HCT116 (cell line): Measurements from ENCODE around the gene CDH4. TPM values are rescaled to one million over a fixed set of nuclear protein-coding genes. Genes with fewer than 3 reads are reported as not detected.

Experiments
- ATAC-seq: fragments of 200-7000 bp; cut with Tn5 transposase; 2 replicates; pipeline ENCODE4 v1.9.1; 2020; ENCODE audit warnings: mild to moderate bottlenecking, moderate library complexity
- BruUV-seq: library from RNA; stranded (reverse); fragments of 400-500 nt; replicated peaks from 2 replicates; lab custom pipeline; 2021; lab: Mats Ljungman, UMichigan
- CTCF ChIA-PET: fragments of 300-600 bp; sonication (Branson Sonifier 250); formaldehyde crosslinking; loops from one replicate; lab custom pipeline; 2021; ENCODE audit warnings: antibody characterized with exemption; lab: Charles Lee
- POLR2A ChIA-PET: fragments of 300-600, 350-600 bp; sonication (Branson Sonifier 250); formaldehyde crosslinking; loops from one replicate; lab custom pipeline; 2021; ENCODE audit warnings: antibody characterized with exemption; lab: Charles Lee
- RAD21 ChIA-PET, 2 experiments: fragments of 300-600 bp; sonication (Branson Sonifier 250); formaldehyde crosslinking; loops; one replicate each; lab custom pipeline; 2023; ENCODE audit warnings: low total read pairs in 2 of 2; ENCODE audit not compliant: uncharacterized antibody in 2 of 2, unreplicated experiment in 2 of 2, low non-redundant PET in 1 of 2; lab: Charles Lee
- DNase-seq: peaks from one replicate; pipeline ENCODE4 v3.0.0-alpha.2; 2010; ENCODE audit warnings: low read depth, low spot score
- H2AFZ ChIP-seq: fragments of 200-600 bp; shearing (Covaris generic), sonication (generic); 2 replicates; pipeline ENCODE4 v1.6.1; 2017; ENCODE audit warnings: low read depth, mixed run types, mixed read lengths, antibody characterized with exemption, low read length; ENCODE audit not compliant: poor library complexity, severe bottlenecking
- H3K27ac ChIP-seq: 2 replicates; pipeline ENCODE4 v1.5.1; 2012; ENCODE audit warnings: low read depth, low read length
- H3K27me3 ChIP-seq: fragments of 200-600 bp; sonication (generic); 2 replicates; pipeline ENCODE4 v1.6.1; 2016; ENCODE audit warnings: mixed run types, low read length, mixed read lengths; ENCODE audit not compliant: insufficient read depth
- H3K36me3 ChIP-seq, 2 experiments: fragments of 200-500 bp in 1 of 2; fragments of 200-600 bp in 1 of 2; sonication (Bioruptor generic) in 1 of 2; sonication (generic) in 1 of 2; 2 replicates each; pipeline versions ENCODE4 v1.5.1 to v1.6.1; 2014 to 2016; ENCODE audit warnings: low read length in 2 of 2, inconsistent platforms in 1 of 2, mixed read lengths in 1 of 2, mixed run types in 1 of 2; ENCODE audit not compliant: insufficient read depth in 2 of 2, control insufficient read depth in 1 of 2
- H3K4me1 ChIP-seq, 2 experiments: fragments of 200-600 bp in 1 of 2; sonication (generic) in 1 of 2; 2 replicates each; pipeline versions ENCODE4 v1.5.1 to v1.6.1; 2012 to 2017; ENCODE audit warnings: low read length in 2 of 2, inconsistent platforms in 1 of 2, mild to moderate bottlenecking in 1 of 2, mixed read lengths in 1 of 2, mixed run types in 1 of 2, moderate library complexity in 1 of 2; ENCODE audit not compliant: insufficient read depth in 2 of 2, control insufficient read depth in 1 of 2
- H3K4me2 ChIP-seq: fragments of 200-600 bp; sonication (generic); 2 replicates; pipeline ENCODE4 v1.6.1; 2017; ENCODE audit warnings: mixed run types, low read length, mixed read lengths
- H3K4me3 ChIP-seq, 2 experiments: fragments of 200-600 bp in 1 of 2; sonication (generic) in 1 of 2; replicated peaks in 1 of 2; 2 replicates each; pipeline ENCODE4 v1.5.1; 2011 to 2016; ENCODE audit warnings: low read length in 2 of 2, control low read depth in 1 of 2, low read depth in 1 of 2, mild to moderate bottlenecking in 1 of 2, mixed read lengths in 1 of 2, mixed run types in 1 of 2
- H3K79me2 ChIP-seq: fragments of 200-600 bp; sonication (generic); 2 replicates; pipeline ENCODE4 v1.6.1; 2017; ENCODE audit warnings: mild to moderate bottlenecking, mixed run types, low read length, moderate library complexity, mixed read lengths; ENCODE audit not compliant: insufficient read depth
- H3K9ac ChIP-seq: fragments of 200-600 bp; sonication (generic); 2 replicates; pipeline ENCODE4 v1.6.1; 2016; ENCODE audit warnings: low read length, mixed read lengths
- H3K9me2 ChIP-seq: fragments of 200-600 bp; sonication (generic), shearing (Covaris generic); 2 replicates; pipeline ENCODE4 v1.6.1; 2017; ENCODE audit warnings: mixed run types, mild to moderate bottlenecking, moderate library complexity; ENCODE audit not compliant: insufficient read depth
- H3K9me3 ChIP-seq, 2 experiments: fragments of 200-500 bp in 1 of 2; fragments of 200-600 bp in 1 of 2; sonication (Bioruptor generic) in 1 of 2; sonication (generic) in 1 of 2; 2 replicates each; pipeline ENCODE4 v1.6.1; 2014 to 2017; ENCODE audit warnings: low read length in 2 of 2, mixed read lengths in 2 of 2, inconsistent platforms in 1 of 2, low read depth in 1 of 2, mild to moderate bottlenecking in 1 of 2, mixed run types in 1 of 2, moderate library complexity in 1 of 2; ENCODE audit not compliant: control insufficient read depth in 1 of 2, insufficient read depth in 1 of 2
- H4K20me1 ChIP-seq: fragments of 200-600 bp; sonication (generic), shearing (Covaris generic); 2 replicates; pipeline ENCODE4 v1.6.1; 2017; ENCODE audit warnings: mixed run types, mild to moderate bottlenecking, moderate library complexity; ENCODE audit not compliant: insufficient read depth
- CTCF ChIP-seq, 3 experiments: fragments of 200-600 bp in 1 of 3; sonication (generic) in 1 of 3; IDR thresholded peaks in 2 of 3; conservative IDR thresholded peaks in 1 of 3; 2 replicates each; pipeline ENCODE4 v1.5.1; 2012 to 2017; ENCODE audit warnings: low read depth in 2 of 3, low read length in 2 of 3, antibody characterized with exemption in 1 of 3, borderline replicate concordance in 1 of 3, control low read depth in 1 of 3, mild to moderate bottlenecking in 1 of 3, mixed read lengths in 1 of 3, mixed run types in 1 of 3, moderate library complexity in 1 of 3; ENCODE audit not compliant: insufficient read depth in 1 of 3
- EGR1 ChIP-seq: IDR thresholded peaks from 2 replicates; pipeline ENCODE4 v1.6.1; 2012; ENCODE audit warnings: low read depth
- ELF1 ChIP-seq: IDR thresholded peaks from 2 replicates; pipeline ENCODE4 v1.6.1; 2012; ENCODE audit warnings: low read depth, borderline replicate concordance
- EZH2 ChIP-seq: fragments of 200-600 bp; sonication (generic); IDR thresholded peaks from 2 replicates; pipeline ENCODE4 v1.6.1; 2017; ENCODE audit warnings: antibody characterized with exemption, mixed run types
- FOSL1 ChIP-seq: IDR thresholded peaks from 2 replicates; pipeline ENCODE4 v1.6.1; 2012; ENCODE audit warnings: low read depth
- MAX ChIP-seq: IDR thresholded peaks from 2 replicates; pipeline ENCODE4 v1.6.1; 2012
- SIN3A ChIP-seq: IDR thresholded peaks from 2 replicates; pipeline ENCODE4 v1.6.1; 2012; ENCODE audit warnings: low read depth
- SP1 ChIP-seq: IDR thresholded peaks from 2 replicates; pipeline ENCODE4 v1.6.1; 2012; ENCODE audit warnings: low read depth
- TCF7L2 ChIP-seq: IDR thresholded peaks from 2 replicates; pipeline ENCODE4 v1.7.0; 2011; ENCODE audit warnings: borderline replicate concordance, inconsistent platforms; ENCODE audit not compliant: insufficient read depth, insufficient read length; ENCODE audit errors: extremely low read depth
- YY1 ChIP-seq: IDR thresholded peaks from 2 replicates; pipeline ENCODE4 v1.6.1; 2011; ENCODE audit warnings: low read length, low read depth, moderate library complexity, mild to moderate bottlenecking; ENCODE audit not compliant: insufficient replicate concordance; ENCODE audit errors: extremely low read depth
- ZBTB33 ChIP-seq: IDR thresholded peaks from 2 replicates; pipeline ENCODE4 v1.6.1; 2011; ENCODE audit warnings: mild to moderate bottlenecking, low read length, moderate library complexity; ENCODE audit not compliant: insufficient replicate concordance; ENCODE audit errors: extremely low read depth
- ZFX ChIP-seq: fragments of 450-650 bp; IDR thresholded peaks from 2 replicates; pipeline ENCODE4 v1.6.1; 2017
- ZNF274 ChIP-seq: fragments of 200-500 bp; sonication (Bioruptor generic); IDR thresholded peaks from 2 replicates; pipeline ENCODE4 v1.6.1; 2014; ENCODE audit warnings: mild to moderate bottlenecking, low read depth, low read length, inconsistent platforms
- intact Hi-C: fragments of 100-400 bp; cut with micrococcal nuclease; formaldehyde crosslinking; loops from 2 replicates; pipeline ENCODE4 v1.10.0; 2022
- total RNA-seq: library from RNA; stranded (reverse); gene quantifications from one replicate; pipeline ENCODE4 v1.2.1, GENCODE V29; 2021; ENCODE audit not compliant: unreplicated experiment

CDH4 gene
- total RNA-seq, 1 experiment from 2014 or later = not detected

- no peak for TF ChIP-seq ZNF274
Observed at GRCh38 chr20:61788343-61788742, 536.3 kb downstream of the CDH4 start (continued).

- TF ChIP-seq SP1 = no peak
- RAD21 ChIA-PET = no interaction called here
- no TSS peak for BruUV-seq
- Histone ChIP-seq H3K36me3 (no peaks in the 10 kb centered on the region), H3K9me2 (no peaks in the 10 kb centered on the region), H3K27ac (no peak overlapping the region), H3K79me2 (no peaks in the 10 kb centered on the region), H3K9me3 (no peaks in the 10 kb centered on the region), H2AFZ (no peak overlapping the region), H3K4me3 (no peak overlapping the region), H3K4me1 (no peaks in the 10 kb centered on the region), H3K27me3 (peaks cover 10% of the 10 kb centered on the region; the same call in 1 of the 2 replicates), H3K4me2 (no peak overlapping the region), H4K20me1 (no peaks in the 10 kb centered on the region), H3K9ac (no peak overlapping the region)
- intact Hi-C loops = no loop called here
- DNase-seq (no peak), ATAC-seq (no peak)
- CTCF ChIA-PET = no interaction called here
- POLR2A ChIA-PET = no interaction called here
Observed at GRCh38 chr20:61789329-61789728, 537.3 kb downstream of the CDH4 start.

- no peak for DNase-seq
- no peak for ATAC-seq
- intact Hi-C loops = no loop called here
- H3K9me3 ChIP-seq = no peaks in the 10 kb centered on the region
- RAD21 ChIA-PET = no interaction called here
- no peak overlapping the region for H3K4me3 ChIP-seq
- CTCF ChIA-PET = no interaction called here
- BruUV-seq = no TSS peak
- no peaks in the 10 kb centered on the region for H4K20me1 ChIP-seq
- no peaks in the 10 kb centered on the region for H3K4me1 ChIP-seq
- TF ChIP-seq FOSL1 (no peak), ZFX (no peak), EZH2 (no peak), ELF1 (no peak), CTCF (IDR thresholded peaks at IDR 0.05 in 2 of 3, conservative IDR thresholded peaks at IDR 0.05 in 1 of 3; ENCODE audit: borderline replicate concordance in 1 of 3, insufficient read depth in 1 of 3, low read depth in 2 of 3, low read length in 2 of 3) (no peak), MAX (no peak), SIN3A (no peak), YY1 (no peak), TCF7L2 (no peak), ZBTB33 (no peak), EGR1 (no peak)
- no peaks in the 10 kb centered on the region for H3K36me3 ChIP-seq
- no peak overlapping the region for H3K27ac ChIP-seq
- H3K9me2 ChIP-seq = no peaks in the 10 kb centered on the region
- no peaks in the 10 kb centered on the region for H3K79me2 ChIP-seq
- H3K9ac ChIP-seq = no peak overlapping the region
- no peak overlapping the region for H2AFZ ChIP-seq
- peaks cover 10% of the 10 kb centered on the region; the same call in 1 of the 2 replicates for H3K27me3 ChIP-seq
- no peak overlapping the region for H3K4me2 ChIP-seq
- POLR2A ChIA-PET = no interaction called here
Observed at GRCh38 chr20:61790116-61790827, 538.2 kb downstream of the CDH4 start.
